Measurements from ENCODE around the gene GPX2. TPM values are rescaled to one million over a fixed set of nuclear protein-coding genes. Genes with fewer than 3 reads are reported as not detected.

The GPX2 gene
- total and polyA plus RNA-seq, 2 of the 4 experiments (the other 2 are of a cell fraction) = not detected

DNA sequence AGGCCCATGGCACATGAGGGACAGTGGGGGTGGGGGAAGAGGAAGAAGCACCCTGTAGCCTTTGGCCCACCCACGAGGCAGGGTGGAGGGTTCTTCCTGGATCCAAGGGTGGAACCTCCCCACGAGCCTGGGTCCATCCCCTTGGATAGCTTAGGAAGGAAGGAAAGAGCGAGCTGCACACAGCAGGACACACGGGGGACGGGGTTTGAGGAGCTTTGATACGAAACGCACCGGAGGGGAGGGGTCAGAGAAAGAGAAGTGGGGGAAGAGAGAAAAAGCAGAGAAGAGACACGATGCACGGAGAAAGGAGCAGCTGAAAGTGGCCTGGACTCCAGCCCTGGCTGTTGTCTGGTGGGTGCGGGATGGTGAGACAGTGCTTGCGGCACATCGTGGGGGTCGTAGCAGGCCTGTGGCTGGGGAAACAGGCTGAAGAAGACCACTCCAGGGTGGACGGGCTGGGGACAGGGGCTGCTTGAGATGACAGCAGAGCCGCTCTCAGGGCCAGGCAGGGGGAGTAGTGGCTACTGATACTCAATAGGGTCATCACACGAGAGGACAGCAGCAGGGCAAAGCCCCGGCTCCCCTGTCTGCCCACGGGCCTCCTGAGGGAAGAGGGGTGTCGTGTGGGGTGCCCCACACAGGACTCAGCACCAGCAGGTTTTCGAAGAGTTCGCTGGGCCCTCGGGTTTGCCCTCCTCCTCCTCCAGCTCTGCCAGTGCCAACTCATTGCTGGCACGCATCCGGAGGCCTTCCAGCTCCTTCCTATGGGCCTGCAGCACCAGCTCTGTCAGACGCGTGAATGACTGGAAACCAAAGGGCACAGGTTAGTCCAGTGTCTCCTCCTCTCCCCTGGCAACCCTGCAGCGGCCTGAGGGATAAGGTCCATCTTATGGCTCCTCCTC lies 5.4 kb upstream of the GPX2 start (continued):
- no peak for TF ChIP-seq BHLHE40 (IDR thresholded peaks at IDR 0.05; ENCODE audit: low read depth, low read length)

DNA sequence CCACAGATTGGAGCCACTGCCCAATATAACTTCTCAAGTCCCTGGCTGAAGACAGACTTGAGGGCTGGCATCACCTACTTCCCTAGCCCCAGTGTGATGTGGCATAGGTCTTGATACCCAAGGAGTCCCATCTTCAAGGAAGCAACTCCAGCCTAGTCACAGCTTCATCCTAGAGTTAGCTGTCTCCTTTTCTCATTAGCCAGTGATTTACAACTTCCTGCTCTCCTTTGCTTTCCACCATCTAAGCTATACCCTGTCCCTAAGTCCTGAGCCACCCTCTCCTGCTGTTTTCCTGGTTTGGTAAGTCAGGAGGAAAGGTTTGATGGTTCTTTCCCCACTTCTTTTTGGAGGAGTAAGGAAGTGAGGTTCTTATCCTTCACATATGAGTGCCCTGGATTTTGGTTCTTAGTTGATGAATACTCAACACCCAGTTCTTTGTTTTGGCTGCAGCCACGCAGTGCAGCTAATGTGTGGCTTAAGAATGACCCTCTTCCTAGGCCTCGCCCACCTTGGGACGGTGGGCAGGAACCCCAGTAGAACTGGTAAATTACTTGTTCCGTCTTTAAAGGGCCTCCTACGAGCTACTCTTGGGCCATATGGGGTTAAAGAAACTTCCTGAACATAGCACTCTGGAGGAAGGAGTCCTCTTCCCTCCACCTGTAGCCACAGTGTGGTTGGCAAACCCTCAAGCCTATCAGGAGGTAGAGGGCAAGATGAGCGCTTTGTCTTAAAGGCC lies 3.9 kb upstream of the GPX2 start:
- Histone ChIP-seq H4K20me1 (ENCODE audit: insufficient read depth, low read length) (no peaks in the 10 kb centered on the region), H3K23ac (ENCODE audit: low read depth, low read length) (no peak overlapping the region), H3K18ac (ENCODE audit: low read depth, low read length) (no peak overlapping the region), H2BK15ac (ENCODE audit: low read depth, low read length) (no peak overlapping the region), H4K5ac (ENCODE audit: low read depth, low read length) (no peak overlapping the region), H3K4me3 (ENCODE audit: insufficient read depth, low read depth, low read length) (no peak overlapping the region), H2AK5ac (ENCODE audit: low read depth, low read length) (no peak overlapping the region), H4K91ac (ENCODE audit: insufficient read depth, low read depth, low read length) (no peak overlapping the region), H3K27ac (ENCODE audit: insufficient read depth, low read length) (no peak overlapping the region), H3K9me3 (ENCODE audit: control insufficient read depth, insufficient read depth, low read length) (no peaks in the 10 kb centered on the region), H3K79me1 (ENCODE audit: low read depth in 1 of 2, low read length in 2 of 2) (no peaks in the 10 kb centered on the region), H3K9ac (ENCODE audit: low read depth, low read length) (no peak overlapping the region), H2BK20ac (ENCODE audit: low read depth, low read length) (no peak overlapping the region), H3K4me1 (ENCODE audit: control insufficient read depth, insufficient read depth, low read length) (no peaks in the 10 kb centered on the region), H3K27me3 (ENCODE audit: control insufficient read depth, insufficient read depth, low read length) (no peaks in the 10 kb centered on the region), H2BK120ac (ENCODE audit: low read depth, low read length) (no peak overlapping the region), H2BK5ac (ENCODE audit: low read depth, low read length, poor library complexity, severe bottlenecking) (no peak overlapping the region), H3K56ac (ENCODE audit: extremely low read depth, insufficient read depth, low read length) (no peak overlapping the region), H2AFZ (replicated peaks; ENCODE audit: low read length, poor library complexity) (no peak overlapping the region), H2AK9ac (replicated peaks; ENCODE audit: low read depth, low read length, poor library complexity) (no peak overlapping the region), H3K4me2 (ENCODE audit: low read depth, low read length) (no peak overlapping the region), H3K9me1 (ENCODE audit: insufficient read depth, low read length) (no peaks in the 10 kb centered on the region; the same call in 1 of the 2 replicates), H3K14ac (replicated peaks; ENCODE audit: low read depth, low read length) (no peak overlapping the region), H3K36me3 (ENCODE audit: control insufficient read depth, insufficient read depth, low read length) (peaks cover 20% of the 10 kb centered on the region), H3K4ac (ENCODE audit: low read depth, low read length) (no peak overlapping the region), H4K8ac (ENCODE audit: low read depth in 2 of 2, low read length in 2 of 2) (no peak overlapping the region)
- BruUV-seq (replicated peaks) = no TSS peak
- in situ Hi-C loops (cut with MboI; ENCODE audit: low sequenced_read_pairs) (no loop called here), intact Hi-C loops (cut with micrococcal nuclease) (no loop called here), dilution Hi-C loops (cut with HindIII; ENCODE audit: low sequenced_read_pairs, unreplicated experiment) (no loop called here)
- TF ChIP-seq CHD1 (IDR thresholded peaks at IDR 0.05; ENCODE audit: low read depth, low read length) = no peak
- TF ChIP-seq SMC3 (IDR thresholded peaks at IDR 0.05; ENCODE audit: low read depth, low read length) = no peak
- no peak for TF ChIP-seq CEBPB (IDR thresholded peaks at IDR 0.05; ENCODE audit: low read depth, low read length)
- no peak for TF ChIP-seq NFE2L2 (IDR thresholded peaks at IDR 0.05; ENCODE audit: low read depth, low read length)
- TF ChIP-seq FOS (IDR thresholded peaks at IDR 0.05; ENCODE audit: low read depth, low read length) = no peak
- TF ChIP-seq MAZ (IDR thresholded peaks at IDR 0.05; ENCODE audit: borderline replicate concordance, low read depth, low read length) = no peak
- no peak for TF ChIP-seq MXI1 (IDR thresholded peaks at IDR 0.05; ENCODE audit: borderline replicate concordance, low read depth, low read length)
- no peak for TF ChIP-seq POLR2A (IDR thresholded peaks at IDR 0.05; ENCODE audit: low read depth, low read length)
- no peak for DNase-seq
- WGBS, 2 experiments (ENCODE audit: extremely low coverage in 2 of 2, insufficient read length in 1 of 2) = no CpG with 5 or more reads among the region's 6 CpGs
- ChIA-PET POLR2A (ENCODE audit: unreplicated experiment) (no interaction called here), CTCF (no interaction called here)
- ATAC-seq (ENCODE audit: low read depth) = no peak
